ENCODE measurements around the gene PIP5K1C.

The PIP5K1C gene

GRCh38 chr19:3684054-3684816 is 16.0 kb downstream of the PIP5K1C start:
- Mint-ChIP-seq H3K36me3 (ENCODE audit: low read depth) (peaks cover 39% of the 10 kb centered on the region), H3K9me3 (peaks cover 21% of the 10 kb centered on the region), H3K4me3 (no peak overlapping the region), H3K27me3 (ENCODE audit: low read depth, poor library complexity) (no peaks in the 10 kb centered on the region), H3K4me1 (peaks cover 55% of the 10 kb centered on the region), H3K27ac (peak overlapping the region; percentile 53)
- no peak for DNase-seq
- TF ChIP-seq CTCF (IDR thresholded peaks at IDR 0.05) = no peak

- Mint-ChIP-seq H3K9me3 (peaks cover 21% of the 10 kb centered on the region), H3K4me3 (no peak overlapping the region), H3K36me3 (ENCODE audit: low read depth) (peaks cover 37% of the 10 kb centered on the region), H3K4me1 (peaks cover 53% of the 10 kb centered on the region), H3K27me3 (ENCODE audit: low read depth, poor library complexity) (no peaks in the 10 kb centered on the region), H3K27ac (peak overlapping the region; percentile 53)
- peak; percentile 46 for DNase-seq
- TF ChIP-seq CTCF (IDR thresholded peaks at IDR 0.05) = no peak
These were observed 16.7 kb downstream of the PIP5K1C start for GRCh38 chr19:3683405-3684053.

GRCh38 chr19:3682741-3683404 is 17.4 kb downstream of the PIP5K1C start:
- no peak for TF ChIP-seq CTCF (IDR thresholded peaks at IDR 0.05)
- Mint-ChIP-seq H3K4me3 (no peak overlapping the region), H3K36me3 (ENCODE audit: low read depth) (peaks cover 34% of the 10 kb centered on the region), H3K9me3 (peaks cover 21% of the 10 kb centered on the region), H3K4me1 (peaks cover 50% of the 10 kb centered on the region), H3K27ac (peak overlapping the region; percentile 79), H3K27me3 (ENCODE audit: low read depth, poor library complexity) (no peaks in the 10 kb centered on the region)
- peak; percentile 36 for DNase-seq

DNA sequence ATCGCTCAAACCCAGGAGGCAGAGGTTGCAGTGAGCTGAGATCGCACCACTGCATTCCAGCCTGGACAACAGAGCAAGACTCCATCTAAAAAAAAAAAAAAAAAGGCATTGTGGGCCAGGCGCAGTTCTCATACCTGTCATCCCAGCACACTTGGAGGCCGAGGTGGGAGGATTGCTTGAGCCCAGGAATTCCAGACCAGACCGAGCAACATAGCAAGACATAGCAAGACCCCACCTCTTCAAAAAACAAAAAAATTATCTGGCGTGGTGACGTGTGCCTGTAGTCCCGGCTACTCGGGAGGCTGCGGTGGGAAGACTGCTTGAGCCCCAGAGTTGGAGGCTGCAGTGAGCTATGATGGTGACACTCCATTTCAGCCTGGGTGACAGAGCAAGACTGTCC is 18.0 kb downstream of the PIP5K1C start:
- Mint-ChIP-seq H3K27me3 (ENCODE audit: low read depth, poor library complexity) (no peaks in the 10 kb centered on the region), H3K9me3 (peaks cover 21% of the 10 kb centered on the region), H3K4me1 (peaks cover 46% of the 10 kb centered on the region), H3K36me3 (ENCODE audit: low read depth) (peaks cover 34% of the 10 kb centered on the region), H3K27ac (no peak overlapping the region), H3K4me3 (no peak overlapping the region)
- no peak for TF ChIP-seq CTCF (IDR thresholded peaks at IDR 0.05)
- DNase-seq = no peak

- Mint-ChIP-seq H3K4me1 (peaks cover 40% of the 10 kb centered on the region), H3K9me3 (peaks cover 21% of the 10 kb centered on the region), H3K27me3 (ENCODE audit: low read depth, poor library complexity) (no peaks in the 10 kb centered on the region), H3K27ac (no peak overlapping the region), H3K36me3 (ENCODE audit: low read depth) (peaks cover 30% of the 10 kb centered on the region), H3K4me3 (no peak overlapping the region)
- no peak for DNase-seq
- TF ChIP-seq CTCF (IDR thresholded peaks at IDR 0.05) = no peak
These were observed 19.3 kb downstream of the PIP5K1C start for GRCh38 chr19:3680939-3681338.
